HepG2 (cell line): ENCODE data around the gene COQ8B. TPM values are rescaled to one million over a fixed set of nuclear protein-coding genes. Genes with fewer than 3 reads are reported as not detected.
"Not testable (repeated sequence)": the region's sequence is repeated elsewhere in the genome, so short reads cannot be mapped to it uniquely, and the experiment has no call there.

Source experiments
- ATAC-seq: fragments of 200-7000 bp; cut with Tn5 transposase; 3 replicates; pipeline ENCODE4 v1.9.1; 2020; ENCODE audit warnings: mild to moderate bottlenecking, moderate library complexity
- BruUV-seq: library from RNA; stranded (reverse); fragments of 400-500 nt; replicated peaks from 2 replicates; lab custom pipeline; 2021; lab: Mats Ljungman, UMichigan
- CTCF ChIA-PET: fragments of 300-600 bp; formaldehyde crosslinking; extraction: SDS; loops from one replicate; lab custom pipeline; 2021; ENCODE audit warnings: low total read pairs, inconsistent platforms, low intra/inter-chr PET ratio; lab: Yijun Ruan, JAX
- POLR2A ChIA-PET: fragments of 350-600 bp; sonication (Branson Sonifier 250); formaldehyde crosslinking; loops from one replicate; lab custom pipeline; 2020; ENCODE audit warnings: antibody characterized with exemption, inconsistent platforms; lab: Yijun Ruan, JAX
- DNase-seq: peaks from one replicate; pipeline ENCODE4 v3.0.0-alpha.2; 2015; ENCODE audit warnings: low spot score
- FAIRE-seq: peaks from 3 replicates; lab custom pipeline; 2011; peaks lifted over from hg19 to GRCh38; lab: Jason Lieb, UNC
- H2AFZ ChIP-seq: one replicate; pipeline ENCODE4 v1.6.1; 2011; ENCODE audit warnings: low read length, inconsistent platforms
- H3K27ac ChIP-seq: fragments of 300-600 bp; 3 replicates; pipeline ENCODE4 v1.8.0; 2011; ENCODE audit warnings: mixed run types, mild to moderate bottlenecking, mixed read lengths, low read length, inconsistent platforms; ENCODE audit not compliant: insufficient read depth; ENCODE audit errors: extremely low read length
- H3K27me3 ChIP-seq, 2 experiments: fragments of 200-600 bp in 1 of 2; 2 replicates in 1 of 2; 3 replicates in 1 of 2; pipeline versions ENCODE4 v1.6.0 to v1.8.0; 2011; ENCODE audit warnings: low read length in 2 of 2, mild to moderate bottlenecking in 2 of 2, moderate library complexity in 2 of 2, inconsistent platforms in 1 of 2; ENCODE audit not compliant: insufficient read depth in 2 of 2, control insufficient read depth in 1 of 2
- H3K36me3 ChIP-seq, 2 experiments: fragments of 200-600 bp in 1 of 2; replicated peaks in 1 of 2; 2 replicates in 1 of 2; 3 replicates in 1 of 2; pipeline versions ENCODE4 v1.5.1 to v1.8.0; 2011; ENCODE audit warnings: low read length in 2 of 2, inconsistent platforms in 1 of 2; ENCODE audit not compliant: insufficient read depth in 2 of 2, control insufficient read depth in 1 of 2
- H3K4me1 ChIP-seq: 2 replicates; pipeline ENCODE4 v1.5.1; 2012; ENCODE audit warnings: low read length, inconsistent platforms; ENCODE audit not compliant: insufficient read depth
- H3K4me2 ChIP-seq: 2 replicates; pipeline ENCODE4 v1.6.0; 2011; ENCODE audit warnings: low read depth, low read length, inconsistent platforms
- H3K4me3 ChIP-seq, 3 experiments: fragments of 200-600 bp in 1 of 3; sonication (generic), shearing (Covaris generic) in 1 of 3; replicated peaks in 1 of 3; 2 replicates each; pipeline ENCODE4 v1.5.1; 2011 to 2016; ENCODE audit warnings: low read length in 3 of 3, inconsistent platforms in 2 of 3, low read depth in 2 of 3, mild to moderate bottlenecking in 2 of 3, control low read depth in 1 of 3, mixed read lengths in 1 of 3; ENCODE audit not compliant: insufficient read depth in 1 of 3
- H3K79me2 ChIP-seq: one replicate; pipeline ENCODE4 v1.6.1; 2011; ENCODE audit warnings: low read length, inconsistent platforms; ENCODE audit not compliant: insufficient read depth
- H3K9ac ChIP-seq: 2 replicates; pipeline ENCODE4 v1.6.0; 2011; ENCODE audit warnings: mild to moderate bottlenecking, low read depth, low read length, inconsistent platforms; ENCODE audit not compliant: insufficient read depth
- H3K9me3 ChIP-seq: 2 replicates; pipeline ENCODE4 v1.5.1; 2012; ENCODE audit warnings: mild to moderate bottlenecking, low read length
- H4K20me1 ChIP-seq: 2 replicates; pipeline ENCODE4 v1.6.0; 2011; ENCODE audit warnings: inconsistent platforms, mild to moderate bottlenecking, low read length, moderate library complexity; ENCODE audit not compliant: insufficient read depth
- ARID4A ChIP-seq: sonication (generic); formaldehyde crosslinking; IDR thresholded peaks from 2 replicates; pipeline ENCODE4 v1.5.0; 2020; ENCODE audit warnings: mild to moderate bottlenecking, missing genetic modification reagents, borderline replicate concordance
- ATAD3A ChIP-seq: sonication (generic); formaldehyde crosslinking; IDR thresholded peaks from 2 replicates; pipeline ENCODE4 v1.4.0; 2020; ENCODE audit warnings: missing genetic modification reagents
- ELF3 ChIP-seq: IDR thresholded peaks from 2 replicates; pipeline ENCODE4 v1.6.1; 2016; ENCODE audit warnings: missing genetic modification reagents, missing compliant biosample characterization
- FOXK1 ChIP-seq: sonication (generic); formaldehyde crosslinking; IDR thresholded peaks from 2 replicates; pipeline ENCODE4 v1.4.0; 2020; ENCODE audit warnings: low read depth, missing genetic modification reagents, borderline replicate concordance
- GATAD2A ChIP-seq: IDR thresholded peaks from 2 replicates; pipeline ENCODE4 v1.6.1; 2016
- MIXL1 ChIP-seq: IDR thresholded peaks from 2 replicates; pipeline ENCODE4 v1.6.1; 2016
- WGBS: methylation state at CpG from one replicate; pipeline ENCODE4 v1.1.6; 2017; ENCODE audit warnings: low lambda C conversion rate; 5-methylcytosine and 5-hydroxymethylcytosine counted together
- in situ Hi-C: cut with HindIII; loops from 2 replicates; pipeline ENCODE4 v1.10.0; 2017; ENCODE audit warnings: low pct_unique_long_range_greater_than_20kb; ENCODE audit not compliant: extremely low pct_ligation_motif_present
- intact Hi-C: fragments of 100-400 bp; cut with micrococcal nuclease; formaldehyde crosslinking; loops from one replicate; pipeline ENCODE4 v1.10.0; 2022; ENCODE audit not compliant: unreplicated experiment
- polyA plus RNA-seq, 8 experiments: library from polyadenylated mRNA; depleted of rRNA in 3 of 8; stranded (reverse) in 7 of 8; unstranded in 1 of 8; fragments of >200 nt; fragmentation: Illumina TruSeq in 4 of 8; extraction: Trizol in 4 of 8; gene quantifications; 2 replicates each; pipeline versions ENCODE4 v1.2.1 to v1.2.3, GENCODE V29; 2011 to 2016; ENCODE audit warnings: low read depth in 4 of 8, missing spikeins in 1 of 8, mixed read lengths in 1 of 8; ENCODE audit not compliant: insufficient read depth in 1 of 8
- total RNA-seq, 5 experiments: library from RNA; depleted of rRNA; stranded (reverse); fragments of >200 nt; fragmentation: Illumina TruSeq; extraction: Trizol; gene quantifications; 2 replicates each; pipeline ENCODE4 v1.2.3, GENCODE V29; 2016; ENCODE audit warnings: low read depth in 1 of 5

Gene COQ8B
- total and polyA plus RNA-seq, 2 of the 13 experiments (the other 11 are each of a cell fraction or from before 2014, with no cell fraction given), result 12.3 to 17.2 TPM

DNA sequence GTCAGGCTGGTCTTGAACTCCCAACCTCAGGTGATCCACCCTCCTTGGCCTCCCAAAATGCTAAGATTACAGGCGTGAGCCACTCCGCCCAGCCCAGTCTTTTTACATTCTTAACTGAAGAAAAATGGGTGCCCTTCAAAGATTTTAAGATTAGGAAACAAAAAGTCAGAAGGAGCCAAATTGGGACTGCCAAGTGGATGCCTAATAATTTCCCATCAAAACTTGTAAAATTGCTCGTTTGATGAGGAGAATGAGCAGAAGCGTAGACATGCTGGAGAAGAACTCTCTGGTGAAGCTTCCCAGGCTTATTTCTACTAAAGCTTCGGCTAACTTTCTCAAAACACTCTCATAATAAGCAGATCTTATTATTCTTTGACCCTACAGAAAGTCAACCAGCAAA lies 57.6 kb downstream of the COQ8B start:
- no peak for FAIRE-seq
- H3K4me3 ChIP-seq, result no peak overlapping the region
- DNase-seq, result no peak
- no peaks in the 10 kb centered on the region for H4K20me1 ChIP-seq
- TF ChIP-seq MIXL1 (CRISPR knock-in tag), result no peak
- TF ChIP-seq ARID4A (CRISPR knock-in tag), result no peak
- no peak for TF ChIP-seq GATAD2A (CRISPR knock-in tag)
- no peak for TF ChIP-seq ELF3
- no peak overlapping the region for H3K4me2 ChIP-seq
- no peaks in the 10 kb centered on the region for H3K79me2 ChIP-seq
- ChIA-PET CTCF (no interaction called here), POLR2A (no interaction called here)
- in situ Hi-C loops, result loop anchor here (25.0 kb wide), 1 partner anchor 478 kb away; no protein-coding TSS in a partner anchor
- no peaks in the 10 kb centered on the region for H3K36me3 ChIP-seq
- peaks cover 3 to 35% of the 10 kb centered on the region in 2 experiments; a peak in 3 of 5 replicates for H3K27me3 ChIP-seq
- BruUV-seq, result no TSS peak
- no peak overlapping the region for H3K27ac ChIP-seq
- no peak overlapping the region for H2AFZ ChIP-seq
- ATAC-seq, result no peak
- H3K9ac ChIP-seq, result no peak overlapping the region
- no peaks in the 10 kb centered on the region for H3K9me3 ChIP-seq
- 67% methylated on average over 5 of the region's 5 CpGs for WGBS
- intact Hi-C loops, result no loop called here
- H3K4me1 ChIP-seq, result peaks cover 9% of the 10 kb centered on the region

DNA sequence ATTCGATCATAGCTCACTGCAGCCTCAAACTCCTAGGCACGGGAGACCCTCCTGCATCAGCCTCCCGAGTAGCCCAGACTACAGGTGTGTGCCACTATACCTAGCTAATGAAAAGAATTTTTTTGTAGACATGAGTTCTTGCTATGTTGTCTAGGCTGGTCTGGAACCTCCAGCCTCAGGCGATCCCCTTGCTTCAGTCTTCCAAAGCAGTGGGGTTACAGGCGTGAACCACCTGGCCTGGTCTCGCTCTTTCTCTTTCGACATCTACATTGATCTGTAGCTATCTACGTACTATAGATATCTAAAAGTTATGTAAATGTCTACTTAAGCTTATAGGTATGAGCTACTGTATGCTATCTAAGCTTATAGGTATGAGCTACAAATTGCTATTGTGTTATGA lies 58.7 kb downstream of the COQ8B start:
- Histone ChIP-seq H3K27ac (no peak overlapping the region), H3K9ac (no peak overlapping the region), H3K4me3 (no peak overlapping the region), H3K36me3 (no peaks in the 10 kb centered on the region), H4K20me1 (no peaks in the 10 kb centered on the region), H3K9me3 (no peaks in the 10 kb centered on the region), H3K4me1 (no peaks in the 10 kb centered on the region; the same call in 1 of the 2 replicates), H3K4me2 (no peak overlapping the region), H3K27me3 (peaks cover 0 to 28% of the 10 kb centered on the region in 2 experiments; a peak in 3 of 5 replicates), H3K79me2 (no peaks in the 10 kb centered on the region), H2AFZ (no peak overlapping the region)
- BruUV-seq, result no TSS peak
- FAIRE-seq (no peak), ATAC-seq (no peak), DNase-seq (no peak)
- intact Hi-C loops, result no loop called here
- ChIA-PET POLR2A (no interaction called here), CTCF (no interaction called here)
- WGBS, result 38% methylated on average over 8 of the region's 8 CpGs
- in situ Hi-C loops, result loop anchor here (25.0 kb wide), 1 partner anchor 479 kb away; no protein-coding TSS in a partner anchor
- TF ChIP-seq FOXK1 (CRISPR knock-in tag) (no peak), ATAD3A (CRISPR knock-in tag) (no peak)

DNA sequence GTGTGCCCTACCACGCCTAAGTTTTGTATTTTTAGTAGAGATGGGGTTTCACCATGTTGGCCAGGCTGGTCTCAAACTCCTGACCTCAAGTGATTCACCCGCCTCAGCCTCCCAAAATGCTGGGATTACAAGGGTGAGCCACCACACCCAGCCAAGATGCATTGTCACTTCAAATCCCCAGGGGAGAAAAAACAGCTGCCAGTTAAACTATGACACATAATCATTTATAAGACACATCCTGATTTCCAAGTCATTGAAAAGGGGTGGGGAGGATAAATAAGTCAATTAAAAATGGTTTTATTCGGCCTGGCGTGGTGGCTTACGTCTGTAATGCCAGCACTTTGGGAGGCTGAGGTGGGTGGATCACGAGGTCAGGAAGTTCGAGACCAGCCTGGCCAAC lies 61.0 kb downstream of the COQ8B start:
- WGBS, result 14% methylated on average over 7 of the region's 7 CpGs
- H3K79me2 ChIP-seq, DNase-seq, BruUV-seq, H3K4me2 ChIP-seq, POLR2A ChIA-PET, FAIRE-seq, H2AFZ ChIP-seq, H3K27ac ChIP-seq, H3K36me3 ChIP-seq, H3K4me1 ChIP-seq, H3K9me3 ChIP-seq, ATAC-seq, H3K4me3 ChIP-seq, H3K9ac ChIP-seq, intact Hi-C loops, H4K20me1 ChIP-seq: not testable (repeated sequence)
- peaks cover 0 to 25% of the 10 kb centered on the region in 2 experiments; a peak in 3 of 5 replicates for H3K27me3 ChIP-seq
- CTCF ChIA-PET, result interaction anchor here (0.6 kb wide), 1 partner anchor 23 kb away, joined by 3 read pairs; no protein-coding TSS in a partner anchor
- in situ Hi-C loops, result loop anchor here (25.0 kb wide), 1 partner anchor 482 kb away; no protein-coding TSS in a partner anchor
